ENCODE results near the gene HOXC9. TPM values are rescaled to one million over a fixed set of nuclear protein-coding genes. Genes with fewer than 3 reads are reported as not detected.

HOXC9 gene
- total and polyA plus RNA-seq, 4 donors: not detected

DNA sequence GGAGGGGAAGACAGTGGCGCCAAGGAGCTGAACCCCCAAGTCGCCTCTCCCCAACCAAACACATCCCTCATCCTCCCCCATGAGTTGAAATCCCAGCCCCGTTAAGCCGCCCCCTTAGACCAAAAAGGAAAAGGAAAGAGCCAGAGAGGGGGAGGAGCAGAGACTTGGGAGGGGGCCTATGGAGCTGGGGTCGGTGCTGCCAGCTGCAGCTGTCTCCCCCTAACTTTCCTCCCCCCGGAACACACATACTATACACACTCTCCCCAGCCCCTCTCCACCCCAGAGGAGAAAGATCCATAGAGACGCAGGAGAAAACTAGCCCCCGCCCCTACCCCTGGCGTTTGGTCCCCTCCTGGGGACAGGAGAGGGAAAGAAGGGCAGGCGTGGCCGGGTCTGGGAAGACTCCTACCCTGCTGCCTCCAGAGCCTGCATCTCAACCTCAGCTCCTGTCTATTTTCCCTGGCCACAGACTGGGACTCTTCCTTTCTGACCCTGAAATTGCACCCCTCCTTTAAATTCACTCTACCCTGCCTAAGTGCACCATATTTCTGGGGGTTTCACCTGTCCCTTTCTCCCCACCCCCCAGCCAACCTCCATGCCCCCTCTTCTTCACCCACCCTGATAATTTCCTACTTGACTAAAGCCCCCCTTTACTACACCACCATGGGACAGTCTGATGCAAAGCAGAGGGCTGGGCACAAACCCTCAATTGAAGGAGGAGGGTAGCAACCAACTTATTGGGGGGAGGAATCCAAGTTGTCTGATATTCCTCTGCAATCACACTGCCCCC lies 1.7 kb upstream of the HOXC9 start:
- TF ChIP-seq HNF4G (IDR thresholded peaks at IDR 0.05) (no peak), TAF1 (conservative IDR thresholded peaks at IDR 0.05) (no peak), HNF4A (conservative IDR thresholded peaks at IDR 0.05) (no peak), NR2F2 (IDR thresholded peaks at IDR 0.05) (no peak), FOXA2 (IDR thresholded peaks at IDR 0.05) (no peak)
- TF ChIP-seq, protein P1, sequence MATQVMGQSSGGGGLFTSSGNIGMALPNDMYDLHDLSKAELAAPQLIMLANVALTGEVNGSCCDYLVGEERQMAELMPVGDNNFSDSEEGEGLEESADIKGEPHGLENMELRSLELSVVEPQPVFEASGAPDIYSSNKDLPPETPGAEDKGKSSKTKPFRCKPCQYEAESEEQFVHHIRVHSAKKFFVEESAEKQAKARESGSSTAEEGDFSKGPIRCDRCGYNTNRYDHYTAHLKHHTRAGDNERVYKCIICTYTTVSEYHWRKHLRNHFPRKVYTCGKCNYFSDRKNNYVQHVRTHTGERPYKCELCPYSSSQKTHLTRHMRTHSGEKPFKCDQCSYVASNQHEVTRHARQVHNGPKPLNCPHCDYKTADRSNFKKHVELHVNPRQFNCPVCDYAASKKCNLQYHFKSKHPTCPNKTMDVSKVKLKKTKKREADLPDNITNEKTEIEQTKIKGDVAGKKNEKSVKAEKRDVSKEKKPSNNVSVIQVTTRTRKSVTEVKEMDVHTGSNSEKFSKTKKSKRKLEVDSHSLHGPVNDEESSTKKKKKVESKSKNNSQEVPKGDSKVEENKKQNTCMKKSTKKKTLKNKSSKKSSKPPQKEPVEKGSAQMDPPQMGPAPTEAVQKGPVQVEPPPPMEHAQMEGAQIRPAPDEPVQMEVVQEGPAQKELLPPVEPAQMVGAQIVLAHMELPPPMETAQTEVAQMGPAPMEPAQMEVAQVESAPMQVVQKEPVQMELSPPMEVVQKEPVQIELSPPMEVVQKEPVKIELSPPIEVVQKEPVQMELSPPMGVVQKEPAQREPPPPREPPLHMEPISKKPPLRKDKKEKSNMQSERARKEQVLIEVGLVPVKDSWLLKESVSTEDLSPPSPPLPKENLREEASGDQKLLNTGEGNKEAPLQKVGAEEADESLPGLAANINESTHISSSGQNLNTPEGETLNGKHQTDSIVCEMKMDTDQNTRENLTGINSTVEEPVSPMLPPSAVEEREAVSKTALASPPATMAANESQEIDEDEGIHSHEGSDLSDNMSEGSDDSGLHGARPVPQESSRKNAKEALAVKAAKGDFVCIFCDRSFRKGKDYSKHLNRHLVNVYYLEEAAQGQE (IDR thresholded peaks at IDR 0.05): no peak
- 9% methylated on average over 11 of the region's 11 CpGs for WGBS
- H3K27me3 ChIP-seq (ENCODE audit: control insufficient read depth in 4 of 4, insufficient read depth in 4 of 4, low read length in 3 of 4): peaks cover 10 to 61% (median 18%) of the 10 kb centered on the region in 4 donors
- no peak overlapping the region for H3K27ac ChIP-seq (ENCODE audit: low read depth in 1 of 2, low read length in 2 of 2)
- no peak for DNase-seq (ENCODE audit: low spot score)
- H3K4me1 ChIP-seq (ENCODE audit: control insufficient read depth in 4 of 4, insufficient read depth in 4 of 4, low read length in 3 of 4): peaks cover 15 to 27% (median 19%) of the 10 kb centered on the region in 4 donors
- H3K4me3 ChIP-seq (ENCODE audit: low read depth in 1 of 3, low read length in 3 of 3): no peak overlapping the region
- no peaks in the 10 kb centered on the region for H3K9me3 ChIP-seq (ENCODE audit: control insufficient read depth in 4 of 4, low read length in 3 of 4)
- H3K9ac ChIP-seq (ENCODE audit: low read depth in 1 of 2, low read length in 2 of 2): no peak overlapping the region
- no peaks in the 10 kb centered on the region for H3K36me3 ChIP-seq (ENCODE audit: control insufficient read depth in 4 of 4, insufficient read depth in 3 of 4, low read depth in 1 of 4, low read length in 3 of 4)

DNA sequence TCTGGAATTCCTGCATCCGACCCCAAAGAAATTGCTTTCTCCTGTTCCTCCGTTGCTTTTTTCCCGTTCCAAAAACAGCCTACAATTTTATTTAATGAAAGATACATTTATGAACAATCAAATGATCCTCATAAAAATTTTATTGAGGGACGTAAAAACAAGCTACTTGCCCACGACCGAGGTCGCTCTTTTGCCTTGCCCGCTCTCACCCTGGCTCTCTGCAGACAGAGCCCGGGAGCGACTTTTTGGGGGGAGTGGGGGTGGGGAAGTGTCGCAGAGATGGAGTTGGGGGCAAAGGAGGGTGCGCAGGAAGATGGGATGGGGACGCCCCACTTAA lies 1.1 kb upstream of the HOXC9 start:
- Histone ChIP-seq H3K4me3 (ENCODE audit: low read depth in 1 of 3, low read length in 3 of 3) (no peak overlapping the region), H3K27ac (ENCODE audit: low read depth in 1 of 2, low read length in 2 of 2) (no peak overlapping the region), H3K4me1 (ENCODE audit: control insufficient read depth in 4 of 4, insufficient read depth in 4 of 4, low read length in 3 of 4) (peaks cover 15 to 27% (median 19%) of the 10 kb centered on the region in 4 donors), H3K27me3 (ENCODE audit: control insufficient read depth in 4 of 4, insufficient read depth in 4 of 4, low read length in 3 of 4) (peaks cover 9 to 59% (median 16%) of the 10 kb centered on the region in 4 donors), H3K9me3 (ENCODE audit: control insufficient read depth in 4 of 4, low read length in 3 of 4) (no peaks in the 10 kb centered on the region), H3K36me3 (ENCODE audit: control insufficient read depth in 4 of 4, insufficient read depth in 3 of 4, low read depth in 1 of 4, low read length in 3 of 4) (no peaks in the 10 kb centered on the region), H3K9ac (ENCODE audit: low read depth in 1 of 2, low read length in 2 of 2) (no peak overlapping the region)
- TF ChIP-seq JUND (IDR thresholded peaks at IDR 0.05) (no peak), FOXA1 (IDR thresholded peaks at IDR 0.05) (no peak), HNF4A (conservative IDR thresholded peaks at IDR 0.05) (no peak), RXRA (IDR thresholded peaks at IDR 0.05) (no peak), YY1 (IDR thresholded peaks at IDR 0.05) (no peak), TAF1 (conservative IDR thresholded peaks at IDR 0.05) (no peak)
- TF ChIP-seq, protein P2, sequence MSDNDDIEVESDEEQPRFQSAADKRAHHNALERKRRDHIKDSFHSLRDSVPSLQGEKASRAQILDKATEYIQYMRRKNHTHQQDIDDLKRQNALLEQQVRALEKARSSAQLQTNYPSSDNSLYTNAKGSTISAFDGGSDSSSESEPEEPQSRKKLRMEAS (IDR thresholded peaks at IDR 0.05): no peak
- TF ChIP-seq, protein P1 (IDR thresholded peaks at IDR 0.05): no peak
- TF ChIP-seq, protein P3, sequence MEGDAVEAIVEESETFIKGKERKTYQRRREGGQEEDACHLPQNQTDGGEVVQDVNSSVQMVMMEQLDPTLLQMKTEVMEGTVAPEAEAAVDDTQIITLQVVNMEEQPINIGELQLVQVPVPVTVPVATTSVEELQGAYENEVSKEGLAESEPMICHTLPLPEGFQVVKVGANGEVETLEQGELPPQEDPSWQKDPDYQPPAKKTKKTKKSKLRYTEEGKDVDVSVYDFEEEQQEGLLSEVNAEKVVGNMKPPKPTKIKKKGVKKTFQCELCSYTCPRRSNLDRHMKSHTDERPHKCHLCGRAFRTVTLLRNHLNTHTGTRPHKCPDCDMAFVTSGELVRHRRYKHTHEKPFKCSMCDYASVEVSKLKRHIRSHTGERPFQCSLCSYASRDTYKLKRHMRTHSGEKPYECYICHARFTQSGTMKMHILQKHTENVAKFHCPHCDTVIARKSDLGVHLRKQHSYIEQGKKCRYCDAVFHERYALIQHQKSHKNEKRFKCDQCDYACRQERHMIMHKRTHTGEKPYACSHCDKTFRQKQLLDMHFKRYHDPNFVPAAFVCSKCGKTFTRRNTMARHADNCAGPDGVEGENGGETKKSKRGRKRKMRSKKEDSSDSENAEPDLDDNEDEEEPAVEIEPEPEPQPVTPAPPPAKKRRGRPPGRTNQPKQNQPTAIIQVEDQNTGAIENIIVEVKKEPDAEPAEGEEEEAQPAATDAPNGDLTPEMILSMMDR (IDR thresholded peaks at IDR 0.05; ENCODE audit: low read depth, low read length, missing input control): no peak
- no peak for DNase-seq (ENCODE audit: low spot score)
- 15% methylated on average over 13 of the region's 13 CpGs for WGBS

Measured in liver (tissue), 9 donors.